NCI-H2107 treated with DMSO at 0.1 percent for 48 hours (cell line): ENCODE measurements around the gene TMEM213.
A peak's percentile ranks its signal among the peaks of the same experiment; 100 is the strongest.

Experiments used
- DNase-seq: peaks from one replicate; lab custom pipeline; 2025; ENCODE audit not compliant: unreplicated experiment; lab: John Stamatoyannopoulos, UW

The TMEM213 gene

GRCh38 chr7:138838166-138838565 lies 40.4 kb downstream of the TMEM213 start:
- DNase-seq = peak; percentile 11

GRCh38 chr7:138842111-138842510 lies 44.3 kb downstream of the TMEM213 start:
- DNase-seq = no peak

GRCh38 chr7:138843632-138844580 lies 46.1 kb downstream of the TMEM213 start:
- no peak for DNase-seq

- DNase-seq = no peak
Observed at GRCh38 chr7:138845711-138846110, 47.9 kb downstream of the TMEM213 start.

- DNase-seq = peak; percentile 97
Observed at GRCh38 chr7:138848056-138848980, 50.5 kb downstream of the TMEM213 start.

GRCh38 chr7:138849701-138850100 lies 51.9 kb downstream of the TMEM213 start:
- DNase-seq = no peak

- DNase-seq = no peak
Observed at GRCh38 chr7:138852469-138852868, 54.7 kb downstream of the TMEM213 start.

GRCh38 chr7:138853448-138853847 lies 55.7 kb downstream of the TMEM213 start:
- DNase-seq = peak; percentile 15

- no peak for DNase-seq
Observed at GRCh38 chr7:138854115-138854645, 56.4 kb downstream of the TMEM213 start.

- no peak for DNase-seq
Observed at GRCh38 chr7:138857728-138858127, 59.9 kb downstream of the TMEM213 start.

- DNase-seq = no peak
Observed at GRCh38 chr7:138861051-138861450, 63.3 kb downstream of the TMEM213 start.

- no peak for DNase-seq
Observed at GRCh38 chr7:138863931-138864330, 66.1 kb downstream of the TMEM213 start.

- no peak for DNase-seq
Observed at GRCh38 chr7:138864667-138865066, 66.9 kb downstream of the TMEM213 start.

GRCh38 chr7:138865843-138866242 lies 68.0 kb downstream of the TMEM213 start:
- peak; percentile 16 for DNase-seq

GRCh38 chr7:138866353-138866752 lies 68.6 kb downstream of the TMEM213 start:
- DNase-seq = no peak

- DNase-seq = no peak
Observed at GRCh38 chr7:138867744-138868143, 70.0 kb downstream of the TMEM213 start.

GRCh38 chr7:138868711-138869110 lies 70.9 kb downstream of the TMEM213 start:
- no peak for DNase-seq

- no peak for DNase-seq
Observed at GRCh38 chr7:138869353-138869752, 71.6 kb downstream of the TMEM213 start.

GRCh38 chr7:138871065-138871813 lies 73.4 kb downstream of the TMEM213 start:
- DNase-seq = no peak

GRCh38 chr7:138871814-138872090 lies 74.0 kb downstream of the TMEM213 start:
- DNase-seq = no peak

GRCh38 chr7:138872576-138872975 lies 74.8 kb downstream of the TMEM213 start:
- no peak for DNase-seq
